H1 (cell line): ENCODE measurements around the gene DPYD. TPM values are rescaled to one million over a fixed set of nuclear protein-coding genes. Genes with fewer than 3 reads are reported as not detected.

ENCODE experiments used
- CTCF ChIA-PET: fragments of 300-600 bp; sonication (Branson Sonifier 250); formaldehyde crosslinking; loops from one replicate; lab custom pipeline; 2021; ENCODE audit not compliant: partially characterized antibody; lab: Charles Lee
- POLR2A ChIA-PET: fragments of 300-600 bp; sonication (Branson Sonifier 250); formaldehyde crosslinking; loops from one replicate; lab custom pipeline; 2021; ENCODE audit warnings: inconsistent platforms; ENCODE audit not compliant: partially characterized antibody; lab: Charles Lee
- DNase-seq, 2 experiments: peaks; one replicate each; pipeline versions ENCODE4 v3.0.0 to v3.0.0-alpha.2; 2010 to 2022; ENCODE audit warnings: low spot score in 2 of 2, low read depth in 1 of 2, mixed read lengths in 1 of 2
- FAIRE-seq: peaks from 2 replicates; lab custom pipeline; 2011; peaks lifted over from hg19 to GRCh38; lab: Jason Lieb, UNC
- H2AFZ ChIP-seq: 2 replicates; pipeline ENCODE4 v1.8.1; 2012; ENCODE audit warnings: low read length, inconsistent platforms
- H2AK5ac ChIP-seq: 2 replicates; pipeline ENCODE4 v1.6.1; 2013; ENCODE audit warnings: low read depth, low read length
- H2BK120ac ChIP-seq: replicated peaks from 2 replicates; pipeline ENCODE3; 2013; ENCODE audit warnings: low read depth, low read length, inconsistent platforms
- H2BK12ac ChIP-seq: 2 replicates; pipeline ENCODE4 v1.6.1; 2013; ENCODE audit warnings: low read depth, low read length
- H2BK15ac ChIP-seq: 2 replicates; pipeline ENCODE4 v1.6.1; 2013; ENCODE audit warnings: low read length
- H2BK20ac ChIP-seq: 2 replicates; pipeline ENCODE4 v1.6.1; 2013; ENCODE audit warnings: low read length
- H2BK5ac ChIP-seq: 2 replicates; pipeline ENCODE4 v1.6.1; 2013; ENCODE audit warnings: low read depth, low read length
- H3K14ac ChIP-seq: 2 replicates; pipeline ENCODE4 v1.6.1; 2013; ENCODE audit warnings: inconsistent platforms; ENCODE audit not compliant: insufficient read length
- H3K18ac ChIP-seq: 2 replicates; pipeline ENCODE4 v1.6.1; 2013; ENCODE audit warnings: low read length; ENCODE audit errors: extremely low read depth
- H3K23ac ChIP-seq: 2 replicates; pipeline ENCODE4 v1.6.1; 2013; ENCODE audit warnings: inconsistent platforms; ENCODE audit not compliant: insufficient read length
- H3K23me2 ChIP-seq: 2 replicates; pipeline ENCODE4 v1.6.1; 2013; ENCODE audit warnings: low read depth, low read length
- H3K27ac ChIP-seq: 2 replicates; pipeline ENCODE4 v1.6.1; 2011; ENCODE audit warnings: low read depth, low read length, inconsistent platforms
- H3K27me3 ChIP-seq, 4 experiments: replicated peaks in 1 of 4; 1 replicate in 1 of 4; 2 replicates in 3 of 4; pipeline versions ENCODE4 v1.6.1 to v1.8.1; 2011 to 2013; ENCODE audit warnings: low read length in 3 of 4, mild to moderate bottlenecking in 3 of 4, inconsistent platforms in 2 of 4, mixed read lengths in 2 of 4, moderate library complexity in 1 of 4; ENCODE audit not compliant: control insufficient read depth in 3 of 4, insufficient read depth in 3 of 4; ENCODE audit errors: extremely low read depth in 1 of 4
- H3K36me3 ChIP-seq, 4 experiments: 2 replicates each; pipeline versions ENCODE4 v1.6.1 to v1.8.1; 2011 to 2013; ENCODE audit warnings: mild to moderate bottlenecking in 4 of 4, low read length in 3 of 4, moderate library complexity in 2 of 4, control low read depth in 1 of 4, inconsistent platforms in 1 of 4; ENCODE audit not compliant: insufficient read depth in 4 of 4, control insufficient read depth in 2 of 4
- H3K4ac ChIP-seq: replicated peaks from 2 replicates; pipeline ENCODE3; 2013; ENCODE audit warnings: low read length, low read depth, mixed read lengths, inconsistent platforms; ENCODE audit not compliant: insufficient read length
- H3K4me1 ChIP-seq, 4 experiments: replicated peaks in 1 of 4; 1 replicate in 1 of 4; 2 replicates in 3 of 4; pipeline versions ENCODE4 v1.6.1 to v1.8.1; 2011 to 2013; ENCODE audit warnings: low read length in 3 of 4, inconsistent platforms in 2 of 4, mixed read lengths in 1 of 4; ENCODE audit not compliant: insufficient read depth in 4 of 4, control insufficient read depth in 3 of 4
- H3K4me2 ChIP-seq, 2 experiments: 2 replicates each; pipeline versions ENCODE4 v1.6.1 to v1.8.1; 2011 to 2013; ENCODE audit warnings: low read depth in 2 of 2, low read length in 2 of 2, control low read depth in 1 of 2, inconsistent platforms in 1 of 2, mild to moderate bottlenecking in 1 of 2; ENCODE audit not compliant: insufficient read depth in 1 of 2
- H3K4me3 ChIP-seq, 4 experiments: fragments of 200-600, 300-600 bp in 1 of 4; sonication (generic), shearing (Covaris generic), sonication (Bioruptor Twin) in 1 of 4; 2 replicates each; pipeline versions ENCODE4 v1.5.1 to v1.8.1; 2011 to 2016; ENCODE audit warnings: low read length in 4 of 4, low read depth in 3 of 4, control low read depth in 2 of 4, inconsistent platforms in 2 of 4, mild to moderate bottlenecking in 2 of 4, mixed read lengths in 1 of 4, moderate library complexity in 1 of 4; ENCODE audit not compliant: insufficient read depth in 2 of 4; ENCODE audit errors: extremely low read depth in 1 of 4
- H3K56ac ChIP-seq: replicated peaks from 2 replicates; pipeline ENCODE3; 2013; ENCODE audit warnings: low read depth, mild to moderate bottlenecking, mixed read lengths, low read length, inconsistent platforms; ENCODE audit not compliant: insufficient read length
- H3K79me1 ChIP-seq: 2 replicates; pipeline ENCODE4 v1.6.1; 2013; ENCODE audit warnings: low read depth, low read length, control low read depth
- H3K79me2 ChIP-seq, 2 experiments: 2 replicates each; pipeline versions ENCODE4 v1.6.1 to v1.8.1; 2012 to 2013; ENCODE audit warnings: low read length in 2 of 2, mild to moderate bottlenecking in 2 of 2, inconsistent platforms in 1 of 2; ENCODE audit not compliant: insufficient read depth in 2 of 2, control insufficient read depth in 1 of 2
- H3K9ac ChIP-seq, 4 experiments: replicated peaks in 1 of 4; 1 replicate in 1 of 4; 2 replicates in 3 of 4; pipeline versions ENCODE4 v1.6.1 to v1.8.1; 2011 to 2013; ENCODE audit warnings: low read depth in 3 of 4, low read length in 3 of 4, control low read depth in 2 of 4, mild to moderate bottlenecking in 2 of 4, moderate library complexity in 2 of 4, inconsistent platforms in 1 of 4; ENCODE audit errors: extremely low read depth in 1 of 4
- H3K9me3 ChIP-seq, 2 experiments: 2 replicates each; pipeline versions ENCODE4 v1.6.1 to v1.8.1; 2012 to 2013; ENCODE audit warnings: mild to moderate bottlenecking in 2 of 2, moderate library complexity in 2 of 2, control low read depth in 1 of 2, inconsistent platforms in 1 of 2, low read depth in 1 of 2, low read length in 1 of 2, mixed read lengths in 1 of 2; ENCODE audit not compliant: insufficient read depth in 2 of 2
- H4K20me1 ChIP-seq, 2 experiments: replicated peaks in 1 of 2; 2 replicates each; pipeline versions ENCODE3 to v1.8.1; 2011 to 2013; ENCODE audit warnings: inconsistent platforms in 2 of 2, low read length in 2 of 2, mild to moderate bottlenecking in 1 of 2; ENCODE audit not compliant: insufficient read depth in 2 of 2, control insufficient read depth in 1 of 2
- H4K5ac ChIP-seq: 2 replicates; pipeline ENCODE4 v1.6.1; 2013; ENCODE audit warnings: low read length, low read depth, mixed read lengths, inconsistent platforms; ENCODE audit not compliant: insufficient read length
- H4K8ac ChIP-seq: 2 replicates; pipeline ENCODE4 v1.8.0; 2013; ENCODE audit warnings: mild to moderate bottlenecking, moderate library complexity, low read length, inconsistent platforms; ENCODE audit not compliant: insufficient read depth; ENCODE audit errors: extremely low read depth
- H4K91ac ChIP-seq: replicated peaks from 2 replicates; pipeline ENCODE3; 2013; ENCODE audit warnings: low read length, mixed read lengths, inconsistent platforms; ENCODE audit not compliant: insufficient read length
- CBX8 ChIP-seq: fragments of 300-800, 300-1000 bp; sonication (generic); IDR thresholded peaks from 2 replicates; pipeline ENCODE4 v1.7.1; 2016; ENCODE audit warnings: low read depth, low read length, borderline replicate concordance
- CHD2 ChIP-seq: IDR thresholded peaks from 2 replicates; pipeline ENCODE4 v1.6.1; 2012; ENCODE audit warnings: low read length, improper control_type of control experiment
- FOSL1 ChIP-seq: IDR thresholded peaks from 2 replicates; pipeline ENCODE4 v1.6.1; 2011; ENCODE audit warnings: mild to moderate bottlenecking, low read depth, low read length, moderate library complexity; ENCODE audit not compliant: insufficient read depth
- POLR2A ChIP-seq, 2 experiments: IDR thresholded peaks; 1 replicate in 1 of 2; 2 replicates in 1 of 2; pipeline ENCODE4 v1.6.1; 2011; ENCODE audit warnings: low read depth in 2 of 2, low read length in 2 of 2, mild to moderate bottlenecking in 2 of 2; ENCODE audit errors: control extremely low read depth in 1 of 2
- RAD21 ChIP-seq, 2 experiments: IDR thresholded peaks in 1 of 2; conservative IDR thresholded peaks in 1 of 2; 2 replicates each; pipeline ENCODE4 v1.6.1; 2011; ENCODE audit warnings: low read depth in 2 of 2, low read length in 2 of 2, improper control_type of control experiment in 1 of 2, inconsistent platforms in 1 of 2, mild to moderate bottlenecking in 1 of 2, moderate library complexity in 1 of 2
- SP4 ChIP-seq: IDR thresholded peaks from 2 replicates; pipeline ENCODE4 v1.6.1; 2012; ENCODE audit warnings: low read length, inconsistent platforms
- TAF7 ChIP-seq: optimal IDR thresholded peaks from 2 replicates; pipeline ENCODE3; 2011; ENCODE audit warnings: low read depth, mild to moderate bottlenecking, inconsistent platforms, low read length, moderate library complexity, borderline replicate concordance
- TBP ChIP-seq: IDR thresholded peaks from 2 replicates; pipeline ENCODE4 v1.6.1; 2011; ENCODE audit warnings: low read depth, low read length, improper control_type of control experiment
- WGBS, 2 experiments: shearing (Covaris generic) in 1 of 2; methylation state at CpG; one replicate each; pipeline versions ENCODE4 v1.1.6 to v1.1.7; 2013 to 2015; ENCODE audit warnings: low lambda C conversion rate in 2 of 2, mixed read lengths in 2 of 2, inconsistent platforms in 1 of 2, low coverage in 1 of 2, missing lambda C conversion rate in 1 of 2; ENCODE audit not compliant: insufficient replicate concordance in 2 of 2, insufficient coverage in 1 of 2, insufficient read length in 1 of 2; ENCODE audit errors: extremely low coverage in 1 of 2, missing lambda C conversion rate in 1 of 2; 5-methylcytosine and 5-hydroxymethylcytosine counted together
- polyA plus RNA-seq, 7 experiments: library from polyadenylated mRNA; depleted of rRNA in 3 of 7; stranded (reverse) in 5 of 7; unstranded in 2 of 7; fragments of >200 nt in 5 of 7; fragments of 200-250 nt in 2 of 7; gene quantifications; 1 replicate in 5 of 7; 2 replicates in 1 of 7; 4 replicates in 1 of 7; pipeline versions ENCODE4 v1.2.1 to v1.2.3, GENCODE V29; 2011 to 2013; ENCODE audit warnings: missing spikeins in 2 of 7, mixed read lengths in 2 of 7
- total RNA-seq: library from RNA; stranded (reverse); fragmentation: NEBNext Ultra II Directional; extraction: Animal tissue kit (Norgen Biotek cat#: 25700); gene quantifications from 2 replicates; pipeline ENCODE4 v1.2.1, GENCODE V29; 2021

Gene DPYD
- total and polyA plus RNA-seq, 2 of the 8 experiments (the other 6 are each of a cell fraction or from before 2014, with no cell fraction given): 0.29 to 0.73 TPM

DNA sequence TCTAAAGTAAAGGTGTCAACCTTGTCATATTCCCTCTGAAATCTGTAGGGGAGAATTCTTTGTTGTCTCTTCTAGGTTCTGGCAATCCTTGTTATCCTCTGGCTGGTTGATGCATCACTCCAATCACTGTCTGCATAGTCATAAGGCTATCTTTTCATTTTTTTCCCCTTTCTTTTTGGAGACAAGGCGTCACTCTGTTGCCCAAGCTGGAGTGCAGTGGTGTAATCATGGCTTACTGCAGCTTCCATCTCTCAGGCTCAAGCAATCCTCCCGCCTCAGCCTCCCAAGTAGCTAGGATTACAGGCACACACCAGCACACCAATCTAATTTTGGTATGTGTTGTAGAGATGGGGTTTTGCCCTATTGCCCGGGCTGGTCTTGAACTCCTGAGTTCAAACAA lies 12.9 kb downstream of the DPYD start:
- no peak for DNase-seq
- Histone ChIP-seq H3K79me2 (no peaks in the 10 kb centered on the region), H3K23ac (no peak overlapping the region), H2AFZ (no peak overlapping the region), H3K4me2 (no peak overlapping the region), H3K79me1 (no peaks in the 10 kb centered on the region), H4K91ac (no peak overlapping the region), H3K14ac (no peak overlapping the region), H4K8ac (no peak overlapping the region), H4K5ac (no peak overlapping the region), H2BK12ac (no peak overlapping the region), H3K9ac (no peak overlapping the region), H3K4me3 (no peak overlapping the region), H3K27me3 (no peaks in the 10 kb centered on the region), H3K23me2 (no peaks in the 10 kb centered on the region), H2BK20ac (no peak overlapping the region), H3K4ac (no peak overlapping the region), H4K20me1 (no peaks in the 10 kb centered on the region), H2AK5ac (no peak overlapping the region), H3K56ac (no peak overlapping the region), H3K27ac (no peak overlapping the region), H2BK15ac (no peak overlapping the region), H3K9me3 (no peaks in the 10 kb centered on the region), H3K36me3 (no peaks in the 10 kb centered on the region), H3K4me1 (no peaks in the 10 kb centered on the region), H3K18ac (no peak overlapping the region), H2BK120ac (no peak overlapping the region), H2BK5ac (no peak overlapping the region)
- 100% methylated on average over 3 of the region's 3 CpGs; no CpG with 5 or more reads in 1 of the 2 experiments for WGBS, 2 experiments
- no peak for TF ChIP-seq TBP
- no peak for TF ChIP-seq SP4
- TF ChIP-seq POLR2A (IDR thresholded peaks at IDR 0.05; ENCODE audit: control extremely low read depth in 1 of 2, low read depth in 2 of 2, low read length in 2 of 2): no peak
- TF ChIP-seq TAF7: no peak
- no peak for TF ChIP-seq RAD21 (IDR thresholded peaks at IDR 0.05 in 1 of 2, conservative IDR thresholded peaks at IDR 0.05 in 1 of 2; ENCODE audit: low read depth in 2 of 2, low read length in 2 of 2)
- TF ChIP-seq CHD2: no peak
- no peak for TF ChIP-seq FOSL1
- no peak for TF ChIP-seq CBX8
- CTCF ChIA-PET: no interaction called here
- POLR2A ChIA-PET: no interaction called here
- no peak for FAIRE-seq
